HepG2 (cell line): Measurements from ENCODE around the gene RAD23A. TPM values are rescaled to one million over a fixed set of nuclear protein-coding genes. Genes with fewer than 3 reads are reported as not detected.

Experiments
- DNMT1 ChIP-seq: sonication (generic); formaldehyde crosslinking; IDR thresholded peaks from 2 replicates; pipeline ENCODE4 v1.5.1; 2020; ENCODE audit warnings: mild to moderate bottlenecking, missing genetic modification reagents
- DPF2 ChIP-seq: sonication (generic); formaldehyde crosslinking; IDR thresholded peaks from 2 replicates; pipeline ENCODE4 v1.4.0; 2020; ENCODE audit warnings: mild to moderate bottlenecking, low read depth, missing genetic modification reagents, borderline replicate concordance
- PBX3 ChIP-seq: sonication (generic); formaldehyde crosslinking; IDR thresholded peaks from 2 replicates; pipeline ENCODE4 v1.8.1; 2023; ENCODE audit warnings: missing genetic modification reagents, inconsistent platforms, borderline replicate concordance
- PRMT3 ChIP-seq: sonication (generic); formaldehyde crosslinking; IDR thresholded peaks from 2 replicates; pipeline ENCODE4 v1.8.1; 2022; ENCODE audit warnings: low read depth, mild to moderate bottlenecking, moderate library complexity, missing genetic modification reagents, borderline replicate concordance
- RNF219 ChIP-seq: sonication (generic); formaldehyde crosslinking; IDR thresholded peaks from 2 replicates; pipeline ENCODE4 v1.5.0; 2020; ENCODE audit warnings: mild to moderate bottlenecking, missing genetic modification reagents
- RORA ChIP-seq: sonication (generic); formaldehyde crosslinking; IDR thresholded peaks from 2 replicates; pipeline ENCODE4 v1.5.0; 2020; ENCODE audit warnings: mild to moderate bottlenecking, missing genetic modification reagents, moderate library complexity
- SSRP1 ChIP-seq: IDR thresholded peaks from 2 replicates; pipeline ENCODE4 v1.6.1; 2016; ENCODE audit warnings: control low read depth
- THAP8 ChIP-seq: sonication (generic); formaldehyde crosslinking; IDR thresholded peaks from 2 replicates; pipeline ENCODE4 v1.5.1; 2020; ENCODE audit warnings: missing genetic modification reagents, mild to moderate bottlenecking, borderline replicate concordance
- ZBTB33 ChIP-seq: sonication (generic); formaldehyde crosslinking; IDR thresholded peaks from 2 replicates; pipeline ENCODE4 v1.4.0; 2020; ENCODE audit warnings: missing genetic modification reagents
- ZHX2 ChIP-seq, 2 experiments: sonication (generic) in 1 of 2; formaldehyde crosslinking in 1 of 2; IDR thresholded peaks; 2 replicates each; pipeline versions ENCODE4 v1.6.1 to v1.9.0; 2014 to 2022; ENCODE audit warnings: antibody characterized with exemption in 1 of 2, borderline replicate concordance in 1 of 2, inconsistent platforms in 1 of 2, low read depth in 1 of 2, missing genetic modification reagents in 1 of 2
- ZNF160 ChIP-seq: sonication (generic); formaldehyde crosslinking; IDR thresholded peaks from 2 replicates; pipeline ENCODE4 v1.8.0; 2022; ENCODE audit warnings: mild to moderate bottlenecking, inconsistent platforms, missing genetic modification reagents
- ZNF337 ChIP-seq: sonication (generic); formaldehyde crosslinking; IDR thresholded peaks from 2 replicates; pipeline ENCODE4 v1.5.1; 2020; ENCODE audit warnings: missing genetic modification reagents, low read depth, mild to moderate bottlenecking, borderline replicate concordance
- ZNF510 ChIP-seq: sonication (generic); formaldehyde crosslinking; IDR thresholded peaks from 2 replicates; pipeline ENCODE4 v1.4.0; 2020; ENCODE audit warnings: low read depth, mild to moderate bottlenecking, missing genetic modification reagents
- ZNF564 ChIP-seq: sonication (generic); formaldehyde crosslinking; IDR thresholded peaks from 2 replicates; pipeline ENCODE4 v1.8.1; 2023; ENCODE audit warnings: mild to moderate bottlenecking, missing genetic modification reagents
- ZNF691 ChIP-seq: sonication (generic); formaldehyde crosslinking; IDR thresholded peaks from 2 replicates; pipeline ENCODE4 v1.4.0; 2020; ENCODE audit warnings: missing genetic modification reagents, low read depth, mild to moderate bottlenecking, borderline replicate concordance
- polyA plus RNA-seq, 8 experiments: library from polyadenylated mRNA; depleted of rRNA in 3 of 8; stranded (reverse) in 7 of 8; unstranded in 1 of 8; fragments of >200 nt; fragmentation: Illumina TruSeq in 4 of 8; extraction: Trizol in 4 of 8; gene quantifications; 2 replicates each; pipeline versions ENCODE4 v1.2.1 to v1.2.3, GENCODE V29; 2011 to 2016; ENCODE audit warnings: low read depth in 4 of 8, missing spikeins in 1 of 8, mixed read lengths in 1 of 8; ENCODE audit not compliant: insufficient read depth in 1 of 8
- total RNA-seq, 5 experiments: library from RNA; depleted of rRNA; stranded (reverse); fragments of >200 nt; fragmentation: Illumina TruSeq; extraction: Trizol; gene quantifications; 2 replicates each; pipeline ENCODE4 v1.2.3, GENCODE V29; 2016; ENCODE audit warnings: low read depth in 1 of 5

RAD23A gene
- total and polyA plus RNA-seq, 2 of the 13 experiments (the other 11 are each of a cell fraction or from before 2014, with no cell fraction given): 42.5 to 54.2 TPM

GRCh38 chr19:12983542-12984142 is 38.0 kb downstream of the RAD23A start (continued):
- TF ChIP-seq THAP8 (CRISPR knock-in tag) (no peak), SSRP1 (CRISPR knock-in tag) (no peak), PBX3 (CRISPR knock-in tag) (no peak), PRMT3 (CRISPR knock-in tag) (no peak), ZNF510 (CRISPR knock-in tag) (no peak), DPF2 (CRISPR knock-in tag) (no peak), ZNF564 (no peak), ZNF160 (CRISPR knock-in tag) (no peak), ZNF691 (CRISPR knock-in tag) (peak; percentile 81; the same call in 1 of the 2 replicates), ZBTB33 (peak; percentile 63; the same call in 1 of the 2 replicates), DNMT1 (no peak), ZHX2 (IDR thresholded peaks at IDR 0.05; ENCODE audit: low read depth) (no peak), ZHX2 (CRISPR knock-in tag; IDR thresholded peaks at IDR 0.05; ENCODE audit: borderline replicate concordance) (no peak), ZNF337 (no peak), RNF219 (CRISPR knock-in tag) (no peak), RORA (CRISPR knock-in tag) (no peak)
